ENCODE results near the gene DISP3. TPM values are rescaled to one million over a fixed set of nuclear protein-coding genes. Genes with fewer than 3 reads are reported as not detected.

DISP3 gene
- polyA plus RNA-seq, 3 donors = 0.01 TPM; not detected in 2

DNA sequence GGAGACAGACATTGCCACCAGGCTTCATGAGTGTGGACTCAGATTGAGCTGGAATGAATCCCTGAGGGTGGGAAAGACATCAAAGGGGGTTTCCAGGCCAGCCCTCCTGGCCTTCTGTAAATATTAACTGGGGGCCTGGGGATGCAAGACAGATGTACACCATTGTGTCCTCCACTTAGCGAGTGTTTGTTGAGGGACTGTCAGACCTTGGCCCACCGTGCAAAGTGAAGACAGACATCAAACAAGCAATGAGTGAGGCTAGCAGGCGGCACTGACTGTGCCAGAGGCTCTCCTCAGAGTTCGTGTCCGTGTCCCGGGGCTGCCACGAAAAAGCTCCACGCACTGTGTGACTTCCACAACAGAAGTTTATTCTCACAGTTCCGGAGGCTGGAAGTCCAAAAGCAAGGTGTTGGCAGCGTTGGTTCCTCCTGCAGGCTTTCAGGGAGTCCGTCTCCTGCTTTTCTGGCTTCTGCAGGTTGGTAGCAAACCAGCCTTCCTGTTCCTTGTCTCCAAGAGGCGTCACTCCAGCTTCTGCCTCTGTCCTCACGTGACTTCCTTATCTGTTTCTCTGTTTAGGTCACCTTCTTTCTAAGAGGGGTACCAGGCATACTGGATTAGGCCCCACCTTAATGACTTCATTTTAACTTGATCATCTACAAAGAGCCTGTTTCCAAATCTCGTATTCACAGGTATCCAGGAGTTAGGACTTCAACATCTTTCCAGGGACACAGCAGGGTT, 59.1 kb downstream of the DISP3 start:
- Mint-ChIP-seq H3K4me1 (no peaks in the 10 kb centered on the region), H3K27ac (no peak overlapping the region), H3K27me3 (ENCODE audit: low read depth in 3 of 3) (peaks cover 0 to 4% (median 2%) of the 10 kb centered on the region in 3 donors), H3K9me3 (no peaks in the 10 kb centered on the region), H3K36me3 (no peaks in the 10 kb centered on the region), H3K4me3 (no peak overlapping the region)
- no peaks in the 10 kb centered on the region for H3K27me3 ChIP-seq (ENCODE audit: control insufficient read depth in 2 of 2, insufficient read depth in 2 of 2, low read length in 2 of 2)
- WGBS (ENCODE audit: insufficient coverage) = 91% methylated on average over 12 of the region's 14 CpGs
- H3K4me2 ChIP-seq (replicated peaks; ENCODE audit: extremely low read depth, low read length, poor library complexity, severe bottlenecking) = no peak overlapping the region
- H3K9me3 ChIP-seq (replicated peaks in 1 of 2; ENCODE audit: control insufficient read depth in 1 of 2, insufficient read depth in 1 of 2, low read length in 2 of 2) = no peaks in the 10 kb centered on the region
- H3K79me2 ChIP-seq (ENCODE audit: insufficient read depth, low read length) = no peaks in the 10 kb centered on the region
- TF ChIP-seq, protein P1, sequence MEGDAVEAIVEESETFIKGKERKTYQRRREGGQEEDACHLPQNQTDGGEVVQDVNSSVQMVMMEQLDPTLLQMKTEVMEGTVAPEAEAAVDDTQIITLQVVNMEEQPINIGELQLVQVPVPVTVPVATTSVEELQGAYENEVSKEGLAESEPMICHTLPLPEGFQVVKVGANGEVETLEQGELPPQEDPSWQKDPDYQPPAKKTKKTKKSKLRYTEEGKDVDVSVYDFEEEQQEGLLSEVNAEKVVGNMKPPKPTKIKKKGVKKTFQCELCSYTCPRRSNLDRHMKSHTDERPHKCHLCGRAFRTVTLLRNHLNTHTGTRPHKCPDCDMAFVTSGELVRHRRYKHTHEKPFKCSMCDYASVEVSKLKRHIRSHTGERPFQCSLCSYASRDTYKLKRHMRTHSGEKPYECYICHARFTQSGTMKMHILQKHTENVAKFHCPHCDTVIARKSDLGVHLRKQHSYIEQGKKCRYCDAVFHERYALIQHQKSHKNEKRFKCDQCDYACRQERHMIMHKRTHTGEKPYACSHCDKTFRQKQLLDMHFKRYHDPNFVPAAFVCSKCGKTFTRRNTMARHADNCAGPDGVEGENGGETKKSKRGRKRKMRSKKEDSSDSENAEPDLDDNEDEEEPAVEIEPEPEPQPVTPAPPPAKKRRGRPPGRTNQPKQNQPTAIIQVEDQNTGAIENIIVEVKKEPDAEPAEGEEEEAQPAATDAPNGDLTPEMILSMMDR (IDR thresholded peaks at IDR 0.05) = no peak
- no peak overlapping the region for H2AFZ ChIP-seq (ENCODE audit: insufficient read depth, low read depth, low read length, poor library complexity, severe bottlenecking)
- H3K4me3 ChIP-seq (replicated peaks in 1 of 3; ENCODE audit: low read depth in 2 of 3, low read length in 3 of 3) = no peak overlapping the region
- H3K36me3 ChIP-seq (replicated peaks in 1 of 2; ENCODE audit: control insufficient read depth in 1 of 2, insufficient read depth in 2 of 2, low read length in 2 of 2) = no peaks in the 10 kb centered on the region
- H4K20me1 ChIP-seq (ENCODE audit: insufficient read depth, low read length) = no peaks in the 10 kb centered on the region
- no peak overlapping the region for H3K27ac ChIP-seq (ENCODE audit: low read depth in 1 of 2, low read length in 2 of 2)
- H3K4me1 ChIP-seq (ENCODE audit: control insufficient read depth in 1 of 2, insufficient read depth in 2 of 2, low read length in 2 of 2) = no peaks in the 10 kb centered on the region
- no peak overlapping the region for H3K9ac ChIP-seq (ENCODE audit: insufficient read depth, low read length, poor library complexity, severe bottlenecking)
- intact Hi-C loops (cut with micrococcal nuclease) = no loop called here
- DNase-seq = no peak

DNA sequence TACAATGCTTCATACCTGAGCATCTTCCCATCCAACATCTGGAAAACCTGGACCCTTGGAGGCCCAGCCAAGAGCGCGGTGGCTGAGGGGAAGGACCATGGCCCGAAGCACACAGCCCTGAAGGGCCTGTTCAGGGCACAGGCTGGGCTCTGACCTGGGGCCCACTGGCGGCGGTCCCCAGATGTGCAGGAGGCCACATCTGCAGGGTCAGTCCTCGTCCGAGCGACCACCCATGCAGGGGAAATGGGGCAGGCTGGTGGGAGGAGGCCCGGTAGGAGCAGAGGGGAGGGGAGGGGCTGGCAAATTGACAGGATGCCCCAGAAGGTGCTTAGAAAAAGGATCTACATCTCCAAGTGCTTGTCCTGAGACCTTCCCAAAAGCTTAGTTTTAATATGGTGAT, 59.9 kb downstream of the DISP3 start:
- Histone ChIP-seq H3K9ac (ENCODE audit: insufficient read depth, low read length, poor library complexity, severe bottlenecking) (no peak overlapping the region), H3K4me1 (ENCODE audit: control insufficient read depth in 1 of 2, insufficient read depth in 2 of 2, low read length in 2 of 2) (no peaks in the 10 kb centered on the region), H3K4me2 (replicated peaks; ENCODE audit: extremely low read depth, low read length, poor library complexity, severe bottlenecking) (no peak overlapping the region), H3K79me2 (ENCODE audit: insufficient read depth, low read length) (no peaks in the 10 kb centered on the region), H3K36me3 (replicated peaks in 1 of 2; ENCODE audit: control insufficient read depth in 1 of 2, insufficient read depth in 2 of 2, low read length in 2 of 2) (no peaks in the 10 kb centered on the region), H4K20me1 (ENCODE audit: insufficient read depth, low read length) (no peaks in the 10 kb centered on the region), H3K9me3 (replicated peaks in 1 of 2; ENCODE audit: control insufficient read depth in 1 of 2, insufficient read depth in 1 of 2, low read length in 2 of 2) (no peaks in the 10 kb centered on the region), H2AFZ (ENCODE audit: insufficient read depth, low read depth, low read length, poor library complexity, severe bottlenecking) (no peak overlapping the region), H3K27me3 (ENCODE audit: control insufficient read depth in 2 of 2, insufficient read depth in 2 of 2, low read length in 2 of 2) (no peaks in the 10 kb centered on the region), H3K4me3 (replicated peaks in 1 of 3; ENCODE audit: low read depth in 2 of 3, low read length in 3 of 3) (no peak overlapping the region), H3K27ac (ENCODE audit: low read depth in 1 of 2, low read length in 2 of 2) (no peak overlapping the region)
- Mint-ChIP-seq H3K36me3 (no peaks in the 10 kb centered on the region), H3K27ac (no peak overlapping the region), H3K4me1 (no peaks in the 10 kb centered on the region), H3K4me3 (no peak overlapping the region), H3K27me3 (ENCODE audit: low read depth in 3 of 3) (peaks cover 2 to 4% (median 2%) of the 10 kb centered on the region in 3 donors), H3K9me3 (no peaks in the 10 kb centered on the region)
- no peak for DNase-seq
- WGBS (ENCODE audit: insufficient coverage) = 91% methylated on average over 8 of the region's 9 CpGs
- intact Hi-C loops (cut with micrococcal nuclease) = no loop called here
- TF ChIP-seq, protein P1 (IDR thresholded peaks at IDR 0.05) = no peak
